ENCODE measurements around the gene KLHDC4. TPM values are rescaled to one million over a fixed set of nuclear protein-coding genes. Genes with fewer than 3 reads are reported as not detected.

The KLHDC4 gene
- total RNA-seq, 2 experiments from 2014 or later, result 147 to 233 TPM

DNA sequence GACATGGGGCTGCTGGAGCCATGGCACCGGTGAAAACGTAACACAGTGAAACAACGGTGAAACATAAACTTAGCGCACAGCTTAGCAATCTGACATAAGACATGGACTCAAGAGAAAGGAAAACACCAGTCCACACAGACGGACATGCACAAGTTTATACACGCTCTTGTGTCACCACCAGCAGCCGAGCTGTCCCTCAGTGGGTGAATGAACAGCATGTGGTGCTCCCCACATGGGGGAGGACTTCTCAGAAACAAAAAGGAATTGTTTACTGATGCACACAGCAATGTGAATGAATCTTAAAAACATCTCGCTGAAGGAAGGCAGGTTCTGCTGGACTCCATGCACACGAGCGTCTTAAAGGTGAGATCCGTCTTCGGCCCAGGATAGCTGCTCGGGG is 34.2 kb downstream of the KLHDC4 start:
- Histone ChIP-seq H3K36me3 (ENCODE audit: insufficient read depth, low read length) (peaks cover 89% of the 10 kb centered on the region), H2AFZ (ENCODE audit: low read length) (no peak overlapping the region), H3K79me2 (ENCODE audit: insufficient read depth, low read depth, low read length) (peaks cover 28% of the 10 kb centered on the region; the same call in 1 of the 2 replicates), H4K20me1 (ENCODE audit: insufficient read depth, low read length) (no peaks in the 10 kb centered on the region), H3K4me3 (ENCODE audit: low read depth, low read length, poor library complexity, severe bottlenecking) (no peak overlapping the region), H3K9me2 (ENCODE audit: insufficient read depth, low read length) (no peaks in the 10 kb centered on the region), H3K9me3 (ENCODE audit: low read length) (no peaks in the 10 kb centered on the region), H3K27ac (ENCODE audit: low read depth, low read length, poor library complexity, severe bottlenecking) (no peak overlapping the region), H3K4me1 (ENCODE audit: insufficient read depth, low read length, poor library complexity, severe bottlenecking) (peaks cover 69% of the 10 kb centered on the region), H3K4me2 (ENCODE audit: low read length) (no peak overlapping the region)
- no TSS peak for BruUV-seq (replicated peaks)
- ChIA-PET CTCF (ENCODE audit: unreplicated experiment) (no interaction called here), POLR2A (interaction anchor here (0.9 kb wide), 1 partner anchor 40 kb away, joined by 3 read pairs; no protein-coding TSS in a partner anchor)
- TF ChIP-seq, protein P1, sequence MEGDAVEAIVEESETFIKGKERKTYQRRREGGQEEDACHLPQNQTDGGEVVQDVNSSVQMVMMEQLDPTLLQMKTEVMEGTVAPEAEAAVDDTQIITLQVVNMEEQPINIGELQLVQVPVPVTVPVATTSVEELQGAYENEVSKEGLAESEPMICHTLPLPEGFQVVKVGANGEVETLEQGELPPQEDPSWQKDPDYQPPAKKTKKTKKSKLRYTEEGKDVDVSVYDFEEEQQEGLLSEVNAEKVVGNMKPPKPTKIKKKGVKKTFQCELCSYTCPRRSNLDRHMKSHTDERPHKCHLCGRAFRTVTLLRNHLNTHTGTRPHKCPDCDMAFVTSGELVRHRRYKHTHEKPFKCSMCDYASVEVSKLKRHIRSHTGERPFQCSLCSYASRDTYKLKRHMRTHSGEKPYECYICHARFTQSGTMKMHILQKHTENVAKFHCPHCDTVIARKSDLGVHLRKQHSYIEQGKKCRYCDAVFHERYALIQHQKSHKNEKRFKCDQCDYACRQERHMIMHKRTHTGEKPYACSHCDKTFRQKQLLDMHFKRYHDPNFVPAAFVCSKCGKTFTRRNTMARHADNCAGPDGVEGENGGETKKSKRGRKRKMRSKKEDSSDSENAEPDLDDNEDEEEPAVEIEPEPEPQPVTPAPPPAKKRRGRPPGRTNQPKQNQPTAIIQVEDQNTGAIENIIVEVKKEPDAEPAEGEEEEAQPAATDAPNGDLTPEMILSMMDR (conservative IDR thresholded peaks at IDR 0.05; ENCODE audit: low read length), result no peak
- no peak for TF ChIP-seq EZH2phosphoT487 (IDR thresholded peaks at IDR 0.05; ENCODE audit: borderline replicate concordance, low read depth, low read length)
- intact Hi-C loops (cut with micrococcal nuclease; ENCODE audit: unreplicated experiment), result no loop called here
- no peak for DNase-seq (ENCODE audit: low spot score)

GRCh38 chr16:87729266-87729954 is 36.4 kb downstream of the KLHDC4 start:
- intact Hi-C loops (cut with micrococcal nuclease; ENCODE audit: unreplicated experiment), result no loop called here
- ChIA-PET POLR2A (interaction anchor here (0.8 to 1.3 kb wide), 5 partner anchors 7 to 39 kb away, joined by 3 to 5 read pairs (median 4); no protein-coding TSS in a partner anchor), CTCF (ENCODE audit: unreplicated experiment) (interaction anchor here (0.6 kb wide), 1 partner anchor 19 kb away, joined by 3 read pairs; no protein-coding TSS in a partner anchor)
- peaks cover 24% of the 10 kb centered on the region; the same call in 1 of the 2 replicates for H3K79me2 ChIP-seq (ENCODE audit: insufficient read depth, low read depth, low read length)
- H3K4me2 ChIP-seq (ENCODE audit: low read length), result peak overlapping the region; percentile 37
- H3K9me2 ChIP-seq (ENCODE audit: insufficient read depth, low read length), result no peaks in the 10 kb centered on the region
- TF ChIP-seq, protein P1 (conservative IDR thresholded peaks at IDR 0.05; ENCODE audit: low read length), result no peak
- TF ChIP-seq EZH2phosphoT487 (IDR thresholded peaks at IDR 0.05; ENCODE audit: borderline replicate concordance, low read depth, low read length), result no peak
- H3K9me3 ChIP-seq (ENCODE audit: low read length), result no peaks in the 10 kb centered on the region
- H3K4me3 ChIP-seq (ENCODE audit: low read depth, low read length, poor library complexity, severe bottlenecking), result peak overlapping the region; percentile 5
- peak; percentile 79 for DNase-seq (ENCODE audit: low spot score)
- H2AFZ ChIP-seq (ENCODE audit: low read length), result no peak overlapping the region
- peaks cover 78% of the 10 kb centered on the region for H3K36me3 ChIP-seq (ENCODE audit: insufficient read depth, low read length)
- H3K27ac ChIP-seq (ENCODE audit: low read depth, low read length, poor library complexity, severe bottlenecking), result peak overlapping the region; percentile 79
- no peaks in the 10 kb centered on the region for H4K20me1 ChIP-seq (ENCODE audit: insufficient read depth, low read length)
- BruUV-seq (replicated peaks), result TSS peak; percentile 42
- H3K4me1 ChIP-seq (ENCODE audit: insufficient read depth, low read length, poor library complexity, severe bottlenecking), result peaks cover 82% of the 10 kb centered on the region

- ChIA-PET CTCF (ENCODE audit: unreplicated experiment) (no interaction called here), POLR2A (no interaction called here)
- intact Hi-C loops (cut with micrococcal nuclease; ENCODE audit: unreplicated experiment), result no loop called here
- H3K36me3 ChIP-seq (ENCODE audit: insufficient read depth, low read length), result peaks cover 81% of the 10 kb centered on the region
- no peak overlapping the region for H2AFZ ChIP-seq (ENCODE audit: low read length)
- peaks cover 82% of the 10 kb centered on the region for H3K4me1 ChIP-seq (ENCODE audit: insufficient read depth, low read length, poor library complexity, severe bottlenecking)
- H3K27ac ChIP-seq (ENCODE audit: low read depth, low read length, poor library complexity, severe bottlenecking), result peak overlapping the region; percentile 79
- DNase-seq (ENCODE audit: low spot score), result no peak
- no peaks in the 10 kb centered on the region for H4K20me1 ChIP-seq (ENCODE audit: insufficient read depth, low read length)
- H3K9me2 ChIP-seq (ENCODE audit: insufficient read depth, low read length), result no peaks in the 10 kb centered on the region
- TF ChIP-seq EZH2phosphoT487 (IDR thresholded peaks at IDR 0.05; ENCODE audit: borderline replicate concordance, low read depth, low read length), result no peak
- TF ChIP-seq, protein P1 (conservative IDR thresholded peaks at IDR 0.05; ENCODE audit: low read length), result no peak
- H3K9me3 ChIP-seq (ENCODE audit: low read length), result no peaks in the 10 kb centered on the region
- no peak overlapping the region for H3K4me3 ChIP-seq (ENCODE audit: low read depth, low read length, poor library complexity, severe bottlenecking)
- BruUV-seq (replicated peaks), result TSS peak; percentile 57
- H3K4me2 ChIP-seq (ENCODE audit: low read length), result peak overlapping the region; percentile 27
- H3K79me2 ChIP-seq (ENCODE audit: insufficient read depth, low read depth, low read length), result peaks cover 34% of the 10 kb centered on the region; the same call in 1 of the 2 replicates
Observed at GRCh38 chr16:87728026-87728425, 37.8 kb downstream of the KLHDC4 start.

Measured in OCI-LY7 (cell line).